ENCODE data around the gene TBC1D8B. TPM values are rescaled to one million over a fixed set of nuclear protein-coding genes. Genes with fewer than 3 reads are reported as not detected.

Gene TBC1D8B
- total and polyA plus RNA-seq, 5 donors, result 1.9 to 6.8 (median 5.5) TPM

DNA sequence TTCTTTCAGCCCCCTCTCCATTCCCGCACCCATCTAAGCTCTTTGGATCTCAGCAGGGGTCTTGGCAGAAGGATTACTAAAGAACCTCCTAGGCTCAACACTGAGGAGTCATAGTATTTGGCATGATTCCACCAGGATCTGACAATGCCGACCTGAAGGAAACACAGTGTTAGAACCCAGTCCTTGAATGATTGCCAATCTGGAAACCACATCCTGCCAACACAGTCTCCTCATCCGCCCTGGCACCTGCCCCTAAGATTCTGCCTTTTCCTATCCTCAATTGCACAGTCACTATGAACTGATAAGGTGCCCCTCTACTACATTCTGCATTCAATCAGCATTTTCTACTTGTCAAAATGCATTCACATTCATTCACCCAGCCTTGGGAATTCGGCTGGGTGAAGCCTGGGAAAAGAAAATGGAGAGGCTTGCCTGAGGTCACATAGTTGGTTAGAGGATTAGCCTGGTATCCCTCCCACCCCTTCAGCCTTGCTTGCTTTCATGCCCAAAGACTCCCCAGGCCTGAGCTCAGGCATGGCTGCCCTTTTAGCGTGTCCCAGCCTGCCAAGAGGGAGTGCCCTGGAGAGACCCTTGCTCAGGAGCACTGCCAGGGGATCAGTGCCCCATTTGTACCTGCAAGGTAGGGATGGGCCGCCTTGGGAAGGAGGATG, 115.5 kb downstream of the TBC1D8B start:
- no peaks in the 10 kb centered on the region for H3K9me3 ChIP-seq (ENCODE audit: control insufficient read depth, low read length)
- H3K4me3 ChIP-seq (ENCODE audit: low read length), result no peak overlapping the region
- intact Hi-C loops (cut with DNase I), result no loop called here
- ATAC-seq (no peak), DNase-seq (no peak)
- no peaks in the 10 kb centered on the region for H3K27me3 ChIP-seq (ENCODE audit: control insufficient read depth, insufficient read depth)
- no peak overlapping the region for H3K27ac ChIP-seq (ENCODE audit: low read length)
- H3K4me1 ChIP-seq (ENCODE audit: control insufficient read depth, insufficient read depth, low read length), result peaks cover 2% of the 10 kb centered on the region
- 54% methylated on average over 6 of the region's 6 CpGs for WGBS

DNA sequence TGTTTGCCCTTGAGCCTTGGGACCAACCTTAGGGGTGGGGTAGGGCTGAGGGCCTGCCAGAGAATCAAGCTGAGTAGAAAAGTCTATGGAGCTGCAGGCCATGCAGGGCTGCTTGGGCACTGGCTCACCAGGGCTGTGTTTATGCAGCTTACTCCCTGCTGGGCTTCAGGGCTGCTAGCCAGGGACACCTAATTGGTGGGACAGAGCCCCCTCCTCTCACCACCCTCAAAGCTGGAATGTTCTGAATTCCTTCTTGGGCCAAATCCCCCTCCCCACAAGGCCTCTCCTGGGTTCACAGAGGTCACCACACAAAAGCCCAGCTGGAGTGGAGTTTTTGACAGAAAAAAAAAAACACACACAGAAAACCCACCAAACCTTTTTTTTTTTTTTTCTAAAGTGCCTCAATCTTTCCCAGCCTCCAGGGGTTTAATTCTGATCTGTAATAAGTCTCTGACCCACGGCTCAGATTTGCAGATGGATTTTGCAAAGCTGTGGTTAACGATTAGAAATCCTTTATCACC, 117.5 kb downstream of the TBC1D8B start, which contains the start of gene CLDN2:
CLDN2 (plus strand) TSS at position 471 of the 521 bp plus-strand sequence. CDS start 7,827 bp downstream, outside the sequence.
- Histone ChIP-seq H3K4me3 (ENCODE audit: low read length) (no peak within 1 kb of the TSS), H3K4me1 (ENCODE audit: control insufficient read depth, insufficient read depth, low read length) (peaks cover 2% of the 10 kb centered on the region), H3K27ac (ENCODE audit: low read length) (no peak within 1 kb of the TSS), H3K9me3 (ENCODE audit: control insufficient read depth, low read length) (no peaks in the 10 kb centered on the region), H3K27me3 (ENCODE audit: control insufficient read depth, insufficient read depth) (no peaks in the 10 kb centered on the region)
- WGBS, result 48% methylated on average over 2 of the region's 2 CpGs
- ATAC-seq (no peak), DNase-seq (no peak)
- intact Hi-C loops (cut with DNase I), result no loop called here

DNA sequence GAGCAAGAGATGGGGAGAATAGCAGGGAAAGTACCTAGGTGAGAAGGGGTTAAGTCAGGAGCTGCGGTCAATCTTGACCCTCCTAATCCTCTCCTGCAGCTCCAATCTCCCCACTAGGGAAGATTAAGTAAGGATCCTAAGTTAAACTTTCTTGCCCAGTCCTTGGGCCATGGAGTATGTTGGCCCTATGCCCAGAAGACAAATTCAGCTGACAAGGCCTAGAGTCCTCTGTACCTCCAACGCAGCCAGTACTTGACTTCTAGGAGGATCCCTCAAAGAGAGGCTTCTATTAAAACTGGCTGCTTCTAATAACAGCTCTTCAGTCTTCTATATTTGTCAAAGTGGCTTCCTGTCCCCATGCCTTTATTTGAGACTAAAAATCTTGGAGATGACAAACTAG, 119.2 kb downstream of the TBC1D8B start:
- WGBS, result 52% methylated on average over 2 of the region's 2 CpGs
- no peak overlapping the region for H3K4me3 ChIP-seq (ENCODE audit: low read length)
- DNase-seq (no peak), ATAC-seq (no peak)
- H3K27me3 ChIP-seq (ENCODE audit: control insufficient read depth, insufficient read depth), result no peaks in the 10 kb centered on the region
- no peak overlapping the region for H3K27ac ChIP-seq (ENCODE audit: low read length)
- H3K4me1 ChIP-seq (ENCODE audit: control insufficient read depth, insufficient read depth, low read length), result peaks cover 2% of the 10 kb centered on the region
- H3K9me3 ChIP-seq (ENCODE audit: control insufficient read depth, low read length), result no peaks in the 10 kb centered on the region
- intact Hi-C loops (cut with DNase I), result no loop called here

Other genes with a start within 250 kb of the TBC1D8B start
- gene RADX, start 190.7 kb upstream of the TBC1D8B start, total RNA-seq, result 1 to 10 TPM in 3 of 4 donors, under 1 TPM in 1; 0.97 to 1.9 (median 1.6) TPM
- gene RADX, start 190.7 kb upstream of the TBC1D8B start, polyA plus RNA-seq, result 0.61 TPM
- gene RNF128, start 76.0 kb upstream of the TBC1D8B start, total RNA-seq, result 1 to 10 TPM in 3 of 4 donors, under 1 TPM in 1; 0.25 to 2.1 (median 1.2) TPM
- gene RNF128, start 76.0 kb upstream of the TBC1D8B start, polyA plus RNA-seq, result 0.66 TPM
- gene RIPPLY1, start 100.7 kb downstream of the TBC1D8B start, total RNA-seq, result not detected
- gene RIPPLY1, start 100.7 kb downstream of the TBC1D8B start, polyA plus RNA-seq, result not detected
- not detected for gene CLDN2, start 117.7 kb downstream of the TBC1D8B start, total RNA-seq
- gene CLDN2, start 117.7 kb downstream of the TBC1D8B start, polyA plus RNA-seq, result 0.05 TPM
- 1 to 10 TPM; 3.7 to 6.6 (median 4.3) TPM for gene MORC4, start 197.5 kb downstream of the TBC1D8B start, total RNA-seq
- gene MORC4, start 197.5 kb downstream of the TBC1D8B start, polyA plus RNA-seq, result 2.1 TPM

Data from right cardiac atrium (tissue), 5 donors.